COLO668 (cell line): ENCODE data around the gene WTIP.
A peak's percentile ranks its signal among the peaks of the same experiment; 100 is the strongest.
"Not testable (repeated sequence)": the region's sequence is repeated elsewhere in the genome, so short reads cannot be mapped to it uniquely, and the experiment has no call there.

Source experiments
- DNase-seq: peaks from one replicate; lab custom pipeline; 2025; ENCODE audit not compliant: unreplicated experiment; lab: John Stamatoyannopoulos, UW

WTIP gene

DNA sequence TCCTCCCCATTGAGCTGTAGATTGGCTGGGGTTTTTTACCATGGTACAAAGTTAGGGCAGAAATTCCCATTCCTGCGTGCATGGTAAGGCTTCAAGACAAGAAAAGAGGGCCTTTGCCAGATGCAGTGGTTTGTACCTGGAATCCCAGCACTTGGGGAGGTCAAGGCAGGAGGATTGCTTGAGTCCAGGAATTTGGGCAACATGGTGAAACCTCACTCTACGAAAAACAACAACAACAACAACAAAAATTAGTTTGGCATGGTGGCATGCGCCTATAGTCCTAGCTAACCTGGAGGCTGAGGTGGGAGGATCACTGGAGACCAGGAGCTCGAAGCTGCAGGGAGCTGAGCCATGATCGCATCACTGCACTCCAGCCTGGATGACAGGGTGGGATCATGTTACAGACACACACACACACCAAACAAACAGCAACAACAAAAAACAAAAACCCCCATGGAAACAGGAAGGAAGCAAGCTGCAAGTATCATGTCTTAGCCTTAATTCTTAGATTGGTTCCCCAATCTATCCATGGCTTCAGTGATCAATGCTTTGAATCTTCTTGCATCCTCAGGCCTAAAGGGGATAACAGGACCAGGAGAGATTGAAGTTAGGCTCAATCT lies 5.5 kb upstream of the WTIP start:
- peak; percentile 9 for DNase-seq

DNA sequence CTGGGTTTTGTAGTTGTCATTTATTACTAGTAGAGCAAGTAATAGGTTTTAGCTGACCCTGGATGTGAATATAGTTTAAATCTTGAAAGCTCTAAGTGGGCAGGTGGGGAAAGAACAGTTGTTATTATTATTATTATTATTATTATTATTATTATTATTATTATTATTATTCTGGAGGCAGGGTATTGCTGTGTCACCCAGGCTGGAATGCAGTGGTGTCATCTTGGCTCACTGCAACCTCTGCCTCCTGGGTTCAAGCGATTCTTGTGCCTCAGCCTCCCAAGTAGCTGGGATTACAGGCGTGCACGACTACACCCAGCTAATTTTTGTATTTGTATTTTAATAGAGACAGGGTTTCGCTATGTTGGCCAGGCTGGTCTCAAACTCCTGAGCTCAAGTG lies 3.1 kb upstream of the WTIP start:
- DNase-seq, result not testable (repeated sequence)

DNA sequence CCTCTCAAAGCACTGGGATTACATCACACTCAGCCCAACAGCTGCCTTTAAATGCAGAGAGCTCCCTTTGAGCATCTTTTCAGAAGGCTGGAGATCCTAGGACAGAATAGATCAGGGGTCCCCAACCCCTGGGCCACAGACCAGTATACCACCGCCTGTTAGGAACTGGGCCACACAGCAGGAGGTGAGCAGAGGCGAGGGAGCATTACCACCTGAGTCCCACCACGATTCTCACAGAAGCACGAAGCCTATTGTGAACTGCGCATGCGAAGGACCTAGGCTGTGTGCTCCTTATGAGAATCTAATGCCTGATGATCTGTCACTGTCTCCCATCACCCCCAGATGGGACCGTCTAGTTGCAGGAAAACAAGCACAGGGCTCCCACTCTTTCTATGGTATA lies 2.2 kb upstream of the WTIP start:
- DNase-seq, result no peak

DNA sequence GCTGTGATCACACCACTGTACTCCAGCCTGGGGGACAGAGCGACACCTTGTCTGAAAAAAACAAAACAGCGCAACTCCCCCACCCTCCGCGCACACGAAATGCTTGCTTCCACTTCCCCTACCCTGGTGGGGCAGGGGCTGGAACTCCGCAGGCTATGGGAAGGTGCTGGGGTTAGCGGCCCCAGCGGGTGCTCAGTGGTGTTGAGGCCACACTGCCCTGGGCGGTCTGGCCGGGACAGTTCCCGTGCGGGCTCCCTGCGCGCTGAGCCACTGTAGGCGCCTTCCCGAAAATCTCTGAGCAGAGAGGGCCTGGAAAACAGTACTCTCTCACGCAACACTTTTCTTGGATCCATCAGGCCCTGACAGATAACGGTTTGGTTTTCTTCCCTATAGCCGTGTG lies 1.1 kb upstream of the WTIP start:
- no peak for DNase-seq

DNA sequence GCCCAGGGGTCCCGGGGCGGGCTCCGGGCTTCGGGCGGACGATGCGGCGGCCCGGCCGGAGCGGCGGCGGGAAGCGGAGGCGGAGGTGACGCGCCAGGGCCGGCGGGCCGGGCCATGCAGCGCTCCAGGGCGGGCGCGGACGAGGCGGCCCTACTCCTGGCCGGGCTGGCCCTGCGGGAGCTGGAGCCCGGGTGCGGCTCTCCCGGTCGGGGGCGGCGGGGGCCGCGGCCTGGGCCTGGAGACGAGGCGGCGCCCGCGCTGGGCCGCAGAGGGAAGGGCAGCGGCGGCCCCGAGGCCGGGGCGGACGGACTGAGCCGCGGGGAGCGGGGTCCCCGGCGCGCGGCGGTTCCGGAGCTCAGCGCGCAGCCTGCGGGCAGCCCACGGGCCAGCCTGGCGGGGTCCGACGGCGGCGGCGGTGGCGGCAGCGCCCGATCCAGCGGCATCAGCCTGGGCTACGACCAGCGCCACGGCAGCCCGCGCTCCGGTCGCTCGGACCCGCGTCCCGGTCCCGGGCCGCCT lies 362 bp downstream of the WTIP start:
- DNase-seq, result peak; percentile 6

DNA sequence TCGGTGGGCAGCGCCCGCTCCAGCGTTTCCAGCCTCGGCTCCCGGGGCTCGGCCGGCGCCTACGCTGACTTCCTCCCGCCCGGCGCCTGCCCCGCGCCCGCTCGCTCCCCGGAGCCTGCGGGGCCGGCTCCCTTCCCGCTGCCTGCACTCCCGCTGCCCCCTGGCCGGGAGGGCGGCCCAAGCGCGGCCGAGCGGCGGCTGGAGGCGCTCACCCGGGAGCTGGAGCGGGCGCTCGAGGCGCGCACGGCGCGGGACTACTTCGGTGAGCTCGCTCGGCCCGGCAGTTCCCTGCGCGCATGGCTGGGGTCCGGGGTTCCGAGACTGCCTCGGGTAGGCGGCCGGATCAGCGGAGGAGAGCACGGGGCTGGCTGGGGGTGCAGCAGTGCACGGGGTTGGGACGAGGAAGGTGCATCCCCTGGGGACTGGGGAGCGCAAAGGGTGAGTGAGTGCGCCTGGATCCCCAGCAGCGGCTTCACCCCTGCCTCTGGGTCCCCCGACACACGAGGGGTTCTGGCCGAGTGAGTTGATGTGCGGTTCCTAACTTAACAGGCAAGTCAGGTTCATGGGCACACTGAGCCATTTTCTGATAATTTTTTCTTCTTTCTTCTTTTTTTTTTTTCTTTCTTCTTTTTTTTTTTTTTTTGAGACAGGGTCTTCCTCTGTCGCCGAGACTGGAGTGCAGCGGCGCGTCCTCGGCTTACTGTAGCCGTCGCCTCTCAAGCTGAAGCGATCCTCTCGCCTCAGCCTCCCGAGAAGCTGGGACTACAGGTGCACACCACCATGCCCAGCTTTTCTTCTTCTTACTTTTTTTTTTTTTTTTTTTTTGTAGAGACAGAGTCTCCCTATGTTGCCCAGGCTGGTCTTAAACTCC lies 1.1 kb downstream of the WTIP start:
- DNase-seq, result peak; percentile 14

DNA sequence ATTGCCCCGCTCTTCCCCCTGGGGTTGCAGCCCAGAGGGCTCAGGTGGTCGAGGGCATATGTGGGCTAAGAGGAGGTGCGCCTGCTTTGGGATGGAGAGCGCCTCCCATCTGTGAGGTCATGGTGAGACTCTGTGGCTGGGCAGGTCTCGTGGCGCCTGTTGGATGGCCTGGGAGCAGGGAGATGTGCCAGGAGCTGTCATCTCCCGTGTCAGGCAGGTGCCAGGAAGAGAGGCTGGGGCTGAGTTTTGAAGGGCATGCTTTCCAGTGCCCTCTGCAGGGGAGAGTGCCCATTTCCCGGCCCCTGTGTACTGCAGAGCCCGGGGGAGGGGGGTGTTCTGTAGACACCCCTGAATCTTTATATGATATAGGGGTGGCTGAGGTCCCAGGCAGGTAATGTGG lies 2.8 kb downstream of the WTIP start:
- DNase-seq, result no peak

DNA sequence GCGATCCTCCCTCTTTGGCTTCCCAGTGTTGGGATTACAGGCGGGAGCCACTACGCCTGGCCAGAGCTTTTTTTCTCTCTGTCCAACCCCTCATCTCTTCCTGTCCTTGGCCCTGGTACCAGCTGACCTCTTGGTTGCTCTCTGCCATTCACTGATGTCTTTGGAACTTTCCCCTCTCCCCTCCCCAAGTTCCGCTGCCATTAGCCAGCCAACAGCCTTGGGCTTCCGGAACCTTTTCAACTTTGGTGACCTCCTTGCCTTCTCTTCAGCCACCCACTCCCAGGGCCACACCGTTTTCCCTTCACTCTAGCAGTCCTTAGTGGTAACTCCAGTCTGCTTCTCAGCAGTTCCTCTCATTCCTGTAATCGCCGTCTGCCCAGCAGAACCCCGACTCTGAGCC lies 4.3 kb downstream of the WTIP start:
- DNase-seq, result no peak

DNA sequence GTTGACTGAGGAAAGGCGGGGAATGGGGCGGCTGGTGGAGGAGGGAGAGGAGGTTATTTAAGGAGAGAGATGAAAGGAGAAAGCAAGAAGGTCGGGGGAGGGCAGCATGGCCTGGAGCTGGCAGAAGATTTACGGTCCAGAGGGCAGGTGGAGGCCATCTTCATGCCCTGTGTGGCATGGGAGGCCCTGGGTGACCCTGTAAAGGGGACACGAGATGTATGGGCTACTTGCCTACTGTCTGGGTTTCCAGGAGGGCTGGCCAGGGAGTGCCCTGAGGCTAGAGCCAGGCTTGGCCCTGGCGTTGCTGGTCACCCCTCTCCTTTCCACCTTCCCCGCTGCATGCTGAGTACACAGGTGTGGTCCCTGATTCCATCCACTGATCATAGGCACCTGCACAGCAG lies 6.1 kb downstream of the WTIP start:
- no peak for DNase-seq

DNA sequence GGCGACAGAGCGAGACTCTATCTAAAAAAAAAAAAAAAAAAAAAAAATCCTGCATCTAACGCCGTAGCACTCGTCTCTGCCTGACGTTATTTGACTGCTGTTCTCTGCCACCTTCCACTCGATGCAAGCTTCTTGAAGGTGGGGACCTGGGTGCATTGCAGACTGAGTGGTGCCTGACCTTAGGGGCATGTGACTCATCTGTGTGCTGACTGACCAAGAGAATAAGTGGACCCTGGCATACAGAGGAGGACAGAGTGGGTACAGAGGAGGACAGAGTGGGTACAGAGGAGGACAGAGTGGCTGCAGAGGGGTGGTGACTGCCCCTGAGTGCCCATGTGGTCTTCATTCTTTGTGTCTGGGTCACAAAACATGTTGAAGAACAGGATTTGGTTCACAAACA lies 7.6 kb downstream of the WTIP start:
- no peak for DNase-seq

DNA sequence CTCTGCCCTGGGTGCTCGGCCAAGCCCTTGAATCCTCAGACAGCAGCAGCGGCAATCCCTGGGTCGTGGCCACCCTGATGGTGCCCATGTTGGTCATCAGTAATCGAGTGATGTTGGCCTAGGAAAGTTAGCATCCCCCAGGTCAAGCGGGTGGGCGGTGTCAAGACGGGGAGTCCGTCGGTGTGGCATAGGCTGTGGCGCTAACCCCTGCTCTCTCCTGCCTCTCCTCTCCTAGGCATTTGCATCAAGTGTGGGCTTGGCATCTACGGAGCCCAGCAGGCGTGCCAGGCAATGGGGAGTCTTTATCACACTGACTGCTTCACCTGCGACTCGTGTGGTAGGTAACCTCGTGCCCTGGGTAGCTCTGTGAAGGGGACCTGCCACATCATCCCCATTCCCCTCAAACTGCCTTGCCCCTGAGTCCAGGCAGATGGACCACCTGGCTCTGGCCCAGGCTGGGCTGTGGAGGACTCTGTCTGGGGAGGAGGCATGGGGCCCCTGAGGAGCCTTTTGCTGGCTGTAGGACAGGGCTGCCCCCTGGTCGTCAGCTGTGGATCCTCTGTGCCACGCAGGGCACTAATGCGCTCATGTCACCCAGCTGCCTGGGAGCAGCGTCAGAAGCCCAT lies 8.7 kb downstream of the WTIP start:
- DNase-seq, result no peak

DNA sequence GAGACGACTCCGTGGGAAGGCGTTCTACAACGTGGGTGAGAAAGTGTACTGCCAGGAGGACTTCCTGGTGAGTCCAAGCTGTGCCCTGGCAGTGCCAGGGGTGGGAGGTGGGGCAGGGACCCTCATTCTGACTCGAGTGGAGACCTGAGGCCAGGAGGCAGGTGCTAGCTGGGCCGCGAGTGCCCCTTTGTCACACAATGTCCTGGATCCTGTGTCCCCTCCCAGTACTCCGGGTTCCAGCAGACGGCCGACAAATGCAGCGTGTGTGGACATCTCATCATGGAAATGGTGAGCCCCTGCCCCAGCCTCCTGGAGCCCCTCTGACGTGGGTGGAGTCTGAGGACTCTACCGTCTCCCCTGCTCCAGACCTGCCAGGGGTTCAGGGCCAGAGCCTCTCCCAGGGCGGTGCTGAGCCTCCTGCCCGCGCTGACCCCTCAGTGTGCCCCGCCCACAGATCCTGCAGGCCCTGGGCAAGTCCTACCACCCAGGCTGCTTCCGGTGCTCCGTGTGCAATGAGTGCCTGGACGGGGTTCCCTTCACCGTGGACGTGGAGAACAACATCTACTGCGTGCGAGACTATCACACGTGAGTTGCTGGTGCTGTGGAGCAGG lies 11.6 kb downstream of the WTIP start:
- DNase-seq, result no peak

DNA sequence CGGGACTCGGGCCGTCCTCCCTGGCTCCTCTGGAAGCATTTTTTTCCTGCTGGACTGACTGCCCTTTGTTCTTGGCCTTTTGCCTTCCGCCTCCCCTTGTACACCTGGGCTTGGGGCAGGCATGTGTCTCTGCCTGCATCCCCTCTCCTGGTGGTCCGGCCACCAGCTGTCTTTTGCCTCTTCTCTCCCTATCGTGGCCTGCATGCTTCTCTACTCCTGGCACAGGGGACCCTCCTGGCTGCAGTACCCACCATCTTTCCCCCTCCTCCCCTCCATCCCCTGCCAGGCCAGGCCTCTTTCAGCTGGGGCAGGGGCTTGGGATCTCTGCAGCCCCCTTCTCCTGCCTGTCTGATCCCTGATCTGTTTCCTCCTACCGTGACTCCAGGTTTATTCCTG lies 12.1 kb downstream of the WTIP start:
- no peak for DNase-seq

DNA sequence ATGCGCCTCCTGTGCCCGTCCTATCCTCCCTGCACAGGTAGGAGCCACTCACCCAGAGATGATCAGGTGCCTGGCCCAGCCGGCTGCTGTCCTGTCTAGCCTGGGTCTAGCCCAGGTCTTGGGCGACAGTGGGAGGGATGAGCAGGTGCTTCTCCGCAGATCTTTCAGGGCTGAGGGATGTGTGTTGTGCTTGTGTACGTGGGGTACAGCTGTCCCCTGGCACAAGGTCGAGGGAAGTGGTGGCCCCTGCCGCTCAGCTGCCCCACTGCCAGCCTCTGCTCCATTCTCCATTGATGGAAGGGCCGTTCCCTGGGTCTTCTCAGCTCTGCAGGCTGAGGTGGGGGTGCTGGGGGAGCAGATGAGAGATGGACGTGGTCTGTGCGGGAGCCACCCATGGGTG lies 13.0 kb downstream of the WTIP start:
- DNase-seq, result no peak

DNA sequence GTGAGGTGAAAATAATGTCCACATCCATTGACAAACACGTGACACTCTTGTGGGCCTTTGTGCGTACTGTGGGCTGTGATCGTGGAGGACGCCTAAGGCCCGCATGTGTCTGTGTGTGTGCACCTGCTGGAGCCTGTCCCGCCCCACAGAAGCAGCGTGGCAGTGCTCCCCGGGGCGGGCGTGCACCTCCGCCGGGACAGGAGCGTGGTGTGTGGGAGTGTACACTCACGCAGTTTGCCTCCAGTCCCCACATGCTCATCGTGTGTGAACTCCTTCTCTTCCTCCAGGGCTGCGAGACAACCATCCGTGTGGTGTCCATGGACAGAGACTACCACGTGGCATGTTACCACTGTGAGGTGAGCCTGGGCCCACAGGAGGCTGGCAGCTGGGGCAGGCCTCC lies 13.9 kb downstream of the WTIP start:
- no peak for DNase-seq

DNA sequence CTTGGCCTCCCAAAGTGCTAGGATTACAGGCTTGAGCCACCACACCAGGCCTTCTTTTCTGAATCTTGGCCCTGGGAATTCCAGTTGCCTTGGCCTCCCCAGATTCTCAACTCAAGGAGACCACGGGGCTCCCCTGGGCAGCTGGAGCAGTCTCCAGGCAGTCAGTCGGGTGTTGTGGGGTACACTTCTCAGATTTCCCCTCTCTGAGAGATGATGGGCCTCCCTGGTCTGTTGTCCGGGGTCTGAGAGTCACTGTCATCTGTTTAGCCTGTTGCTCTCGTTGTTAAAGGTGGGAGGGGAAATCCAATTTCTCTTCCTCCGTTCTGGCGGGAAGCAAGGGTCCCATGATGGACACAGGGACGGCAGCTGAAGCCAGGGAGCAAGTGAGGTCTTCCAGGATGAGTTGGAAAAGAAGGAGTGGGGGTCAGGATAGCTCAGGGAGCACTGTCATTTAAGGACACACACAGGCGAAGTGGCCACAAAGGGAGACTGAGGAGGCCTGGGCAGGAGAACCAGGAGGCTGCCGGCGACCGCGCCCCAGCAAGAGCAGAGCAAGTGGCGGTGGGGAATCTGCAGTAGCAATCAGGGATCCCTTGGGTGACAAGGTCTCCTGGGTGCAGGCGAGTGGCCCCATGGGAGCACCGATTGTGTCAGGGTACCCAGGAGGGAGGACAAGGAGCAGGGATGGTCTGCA lies 15.7 kb downstream of the WTIP start:
- DNase-seq, result no peak

DNA sequence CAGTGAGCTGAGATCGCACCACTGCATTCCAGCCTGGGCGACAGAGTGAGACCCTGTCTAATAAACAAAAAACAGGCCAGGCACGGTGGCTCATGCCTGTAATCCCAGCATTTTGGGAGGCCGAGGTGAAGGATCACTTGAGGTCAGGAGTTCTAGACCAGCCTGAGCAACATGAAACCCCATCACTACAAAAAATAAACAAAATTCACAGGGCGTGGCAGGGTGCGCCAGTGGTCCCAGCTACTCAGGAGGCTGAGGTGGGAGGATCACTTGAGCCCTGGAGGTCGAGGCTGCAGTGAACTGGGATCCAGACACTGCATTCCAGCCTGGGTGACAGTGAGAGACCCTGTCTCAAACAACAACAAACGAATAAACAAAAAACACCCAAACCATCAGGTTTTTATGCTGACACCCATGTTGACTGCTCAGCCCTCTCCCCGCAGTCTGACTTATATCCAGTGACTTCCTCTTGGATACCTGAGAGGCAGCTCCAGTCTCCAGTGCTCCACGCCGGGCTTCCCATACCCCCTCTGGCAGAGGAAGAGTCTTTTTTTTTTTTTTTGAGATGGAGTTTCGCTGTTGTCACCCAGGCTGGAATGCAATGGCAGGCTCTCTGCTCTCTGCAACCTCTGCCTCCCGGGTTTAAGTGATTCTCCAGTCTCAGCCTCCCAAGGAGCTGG lies 17.7 kb downstream of the WTIP start:
- no peak for DNase-seq

DNA sequence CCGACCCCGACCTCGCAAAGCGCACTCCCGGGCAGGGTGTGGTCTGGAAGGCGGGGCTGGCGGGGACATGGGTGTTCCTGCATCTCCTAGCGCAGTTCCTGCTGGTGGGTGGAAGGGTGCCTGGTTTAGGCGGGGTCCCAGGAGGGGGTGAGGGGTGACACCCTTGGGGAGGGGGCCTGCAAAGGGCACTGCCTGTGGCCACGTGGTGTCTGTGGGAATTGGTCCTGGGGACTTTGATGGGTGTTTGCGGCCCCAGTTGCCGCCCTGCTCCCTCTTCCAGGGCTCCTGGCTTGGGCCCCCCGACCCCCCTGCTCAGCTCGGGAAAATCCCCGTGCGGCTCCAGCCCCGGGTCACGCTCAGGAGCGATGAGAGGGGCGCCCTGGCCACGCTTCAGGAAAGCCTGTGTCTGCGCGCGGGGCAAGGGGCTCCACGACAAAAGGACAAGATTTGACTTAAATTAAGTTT lies 19.1 kb downstream of the WTIP start:
- DNase-seq, result no peak

DNA sequence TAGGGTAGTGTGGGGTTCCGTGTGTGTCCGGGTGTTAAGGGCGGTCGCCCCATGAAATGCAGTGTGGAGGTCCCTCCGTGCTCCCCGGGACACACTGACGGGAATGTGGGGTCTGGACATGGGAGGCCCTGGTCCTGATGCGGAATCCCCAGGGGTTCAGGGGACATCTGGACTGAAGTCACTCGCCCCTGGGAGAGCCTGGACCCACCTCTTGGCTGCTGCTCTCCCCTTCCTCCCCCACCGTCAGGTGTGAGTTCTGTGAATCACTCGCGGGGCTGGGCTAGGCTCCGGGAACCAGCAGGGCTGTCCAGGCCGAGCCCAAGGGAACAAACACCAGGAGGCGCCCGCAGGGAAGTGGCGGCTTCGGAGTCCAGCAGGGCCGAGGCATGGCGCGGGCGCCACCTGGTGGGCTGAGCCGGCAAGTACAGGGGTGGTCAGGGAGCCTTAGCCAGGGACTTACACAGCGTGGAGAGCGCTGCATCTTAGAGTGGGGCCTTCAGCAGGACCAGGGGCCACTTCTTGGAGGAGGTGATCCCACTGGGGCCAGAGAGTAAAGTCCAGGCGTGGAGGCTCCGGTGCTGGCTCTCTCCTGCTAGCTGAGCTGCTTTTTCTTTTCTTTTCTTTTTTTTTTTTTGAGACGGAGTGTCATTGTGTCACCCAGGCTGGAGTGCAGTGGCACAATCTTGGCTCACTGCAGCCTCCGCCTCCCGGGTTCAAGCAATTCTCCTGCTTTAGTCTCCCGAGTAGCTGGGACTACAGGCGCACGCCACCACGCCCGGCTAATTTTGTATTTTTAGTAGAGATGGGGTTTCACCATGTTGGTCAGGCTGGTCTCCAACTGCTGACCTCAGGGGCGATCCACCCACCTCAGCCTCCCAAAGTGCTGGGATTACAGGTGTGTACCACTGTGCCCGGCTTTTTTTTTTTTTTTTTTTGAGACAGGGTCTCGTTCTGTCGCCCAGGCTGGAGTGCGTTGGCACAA lies 20.1 kb downstream of the WTIP start:
- DNase-seq, result peak; percentile 81
